Esophagus muscularis mucosa (tissue), 4 donors: ENCODE results near the gene CAST. TPM values are rescaled to one million over a fixed set of nuclear protein-coding genes. Genes with fewer than 3 reads are reported as not detected.

Experiments used
- DNase-seq: peaks from one replicate; pipeline ENCODE4 v3.0.0-alpha.2; 2017; ENCODE audit errors: extremely low spot score
- H3K27ac ChIP-seq, 4 donors: fragments of 200-600 bp; sonication (generic); replicated peaks in 1 of 4; 1 replicate in 3 of 4; 2 replicates in 1 of 4; pipeline ENCODE4 v1.5.1; 2016 to 2019; ENCODE audit warnings: mild to moderate bottlenecking in 1 of 4
- H3K27me3 ChIP-seq, 4 donors: fragments of 200-600 bp; sonication (generic); one replicate each; pipeline versions ENCODE4 v1.5.1 to v1.6.0; 2016 to 2019
- H3K36me3 ChIP-seq, 4 donors: fragments of 200-600 bp; sonication (generic); one replicate each; pipeline ENCODE4 v1.5.1; 2016 to 2019
- H3K4me1 ChIP-seq, 4 donors: fragments of 200-600 bp; sonication (generic); one replicate each; pipeline ENCODE4 v1.5.1; 2016 to 2019
- H3K4me3 ChIP-seq, 4 donors: fragments of 200-600 bp; sonication (generic); 1 replicate in 2 of 4; 2 replicates in 2 of 4; pipeline ENCODE4 v1.5.1; 2016 to 2019; ENCODE audit warnings: mild to moderate bottlenecking in 4 of 4, moderate library complexity in 1 of 4
- H3K9me3 ChIP-seq, 4 donors: fragments of 200-600 bp; sonication (generic); 1 replicate in 3 of 4; 2 replicates in 1 of 4; pipeline ENCODE4 v1.5.1; 2016 to 2019
- CTCF ChIP-seq, 3 experiments: fragments of 200-600 bp in 2 of 3; fragments of 450-650 bp in 1 of 3; sonication (generic) in 2 of 3; IDR thresholded peaks; one replicate each; pipeline ENCODE4 v1.5.1; 2017 to 2019; ENCODE audit warnings: antibody characterized with exemption in 3 of 3, mild to moderate bottlenecking in 2 of 3, moderate library complexity in 1 of 3
- EP300 ChIP-seq: sonication (generic); formaldehyde crosslinking; IDR thresholded peaks from one replicate; pipeline ENCODE4 v1.6.1; 2017; ENCODE audit warnings: antibody characterized with exemption
- POLR2A ChIP-seq: fragments of 450-650 bp; IDR thresholded peaks from one replicate; pipeline ENCODE4 v1.6.1; 2017; ENCODE audit warnings: antibody characterized with exemption, moderate library complexity, mild to moderate bottlenecking, low read depth
- POLR2AphosphoS5 ChIP-seq, 2 donors: sonication (generic); formaldehyde crosslinking; IDR thresholded peaks; one replicate each; pipeline ENCODE4 v1.6.1; 2017; ENCODE audit warnings: antibody characterized with exemption in 2 of 2
- WGBS: methylation state at CpG from one replicate; pipeline ENCODE4 v1.1.5; 2018; 5-methylcytosine and 5-hydroxymethylcytosine counted together
- intact Hi-C: fragments of 100-400 bp; cut with DNase I; formaldehyde crosslinking; loops from one replicate; pipeline ENCODE4 v1.15.1; 2023
- total RNA-seq, 4 donors: library from RNA; depleted of rRNA; stranded (reverse); fragments of >200 nt; gene quantifications; one replicate each; pipeline versions ENCODE4 v1.1.0 to v1.2.1, GENCODE V29; 2016

CAST gene
- total RNA-seq, 4 donors from 2014 or later, result 238 to 346 (median 296) TPM

- no peak for DNase-seq
- whole genome bisulfite sequencing, result 47% methylated on average over 2 of the region's 2 CpGs
- peaks cover 80 to 97% (median 83%) of the 10 kb centered on the region in 4 donors for H3K4me1 ChIP-seq
These were observed 54.5 kb downstream of the CAST start for GRCh38 chr5:96716716-96717115.

GRCh38 chr5:96717874-96718273 is 55.7 kb downstream of the CAST start:
- TF ChIP-seq POLR2A (no peak), POLR2AphosphoS5 (IDR thresholded peaks at IDR 0.05) (no peak), CTCF (IDR thresholded peaks at IDR 0.05) (no peak), EP300 (no peak)
- WGBS, result 93% methylated on average over 1 of the region's 1 CpG
- H3K36me3 ChIP-seq, result no peaks in the 10 kb centered on the region
- H3K27ac ChIP-seq, result no peak overlapping the region
- no peak overlapping the region for H3K4me3 ChIP-seq
- no peaks in the 10 kb centered on the region for H3K9me3 ChIP-seq
- DNase-seq, result no peak
- peaks cover 76 to 89% (median 78%) of the 10 kb centered on the region in 4 donors for H3K4me1 ChIP-seq
- intact Hi-C loops, result no loop called here
- no peaks in the 10 kb centered on the region for H3K27me3 ChIP-seq

More at GRCh38 chr5:96716716-96717115, 54.5 kb downstream of the CAST start:
- no peaks in the 10 kb centered on the region for H3K27me3 ChIP-seq
- no peaks in the 10 kb centered on the region for H3K36me3 ChIP-seq
- H3K9me3 ChIP-seq, result no peaks in the 10 kb centered on the region
- TF ChIP-seq CTCF (IDR thresholded peaks at IDR 0.05), result no peak
- no peak for TF ChIP-seq POLR2AphosphoS5 (IDR thresholded peaks at IDR 0.05)
- no peak for TF ChIP-seq EP300
- no peak for TF ChIP-seq POLR2A
- H3K4me3 ChIP-seq, result no peak overlapping the region
- no peak overlapping the region for H3K27ac ChIP-seq
- intact Hi-C loops, result no loop called here

DNA sequence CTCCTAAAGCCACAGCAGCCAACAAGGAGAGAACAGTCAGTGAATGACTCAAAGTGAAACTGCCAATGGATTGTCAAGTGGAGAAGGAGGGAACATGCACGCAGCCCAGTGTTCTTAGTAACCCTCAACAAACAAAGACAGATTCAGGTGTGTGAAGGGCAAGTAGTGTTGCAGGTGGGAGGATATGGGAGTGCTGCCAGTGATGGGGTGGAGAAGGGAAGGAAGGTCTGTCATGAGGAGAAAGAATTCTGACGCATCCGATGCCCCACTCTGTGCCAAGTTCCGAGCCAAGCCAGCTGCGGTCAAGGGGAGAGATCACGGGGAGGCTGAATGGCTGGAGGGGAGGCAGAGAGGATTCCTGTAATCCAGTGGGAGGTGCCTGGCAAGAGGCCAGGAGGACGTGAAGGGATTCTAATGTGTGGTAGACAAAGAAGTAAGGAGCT is 56.5 kb downstream of the CAST start:
- no peak for DNase-seq
- WGBS, result 65% methylated on average over 7 of the region's 7 CpGs
- Histone ChIP-seq H3K4me3 (no peak overlapping the region), H3K27ac (no peak overlapping the region), H3K9me3 (no peaks in the 10 kb centered on the region), H3K36me3 (no peaks in the 10 kb centered on the region), H3K27me3 (no peaks in the 10 kb centered on the region), H3K4me1 (peaks cover 73 to 81% (median 77%) of the 10 kb centered on the region in 4 donors)
- intact Hi-C loops, result no loop called here
- no peak for TF ChIP-seq EP300
- TF ChIP-seq POLR2A, result no peak
- TF ChIP-seq POLR2AphosphoS5 (IDR thresholded peaks at IDR 0.05), result no peak
- no peak for TF ChIP-seq CTCF (IDR thresholded peaks at IDR 0.05)

- no peak for TF ChIP-seq CTCF (IDR thresholded peaks at IDR 0.05)
- no peak for TF ChIP-seq POLR2AphosphoS5 (IDR thresholded peaks at IDR 0.05)
- TF ChIP-seq EP300, result no peak
- TF ChIP-seq POLR2A, result no peak
- Histone ChIP-seq H3K27me3 (no peaks in the 10 kb centered on the region), H3K4me3 (no peak overlapping the region), H3K36me3 (peaks cover 0 to 8% (median 3%) of the 10 kb centered on the region in 4 donors), H3K4me1 (peaks cover 61 to 72% (median 67%) of the 10 kb centered on the region in 4 donors), H3K9me3 (no peaks in the 10 kb centered on the region), H3K27ac (no peak overlapping the region)
- intact Hi-C loops, result loop anchor here (10.0 kb wide), 1 partner anchor 376 kb away; no protein-coding TSS in a partner anchor
- WGBS, result 98% methylated on average over 2 of the region's 2 CpGs
- no peak for DNase-seq
These were observed 58.2 kb downstream of the CAST start for GRCh38 chr5:96720408-96720807.
